SU-DHL-6 (cell line): ENCODE results near the gene MTCH1.

Source experiments
- EZH2phosphoT487 ChIP-seq: fragments of 200-600 bp; sonication (generic), shearing (Covaris generic); conservative IDR thresholded peaks from 2 replicates; pipeline ENCODE4 v1.6.1; 2018; ENCODE audit warnings: mild to moderate bottlenecking, antibody characterized with exemption, low read length, moderate library complexity, mixed read lengths
- TF ChIP-seq, protein P1 (sequence below): fragments of 200-600 bp; sonication (generic); IDR thresholded peaks from one replicate; pipeline ENCODE4 v1.5.1; 2017; ENCODE audit warnings: antibody characterized with exemption, mild to moderate bottlenecking, low read length, moderate library complexity; ENCODE audit not compliant: insufficient read depth, poor library complexity, severe bottlenecking

GRCh38 chr6:36956446-36956820 lies 29.6 kb downstream of the MTCH1 start:
- TF ChIP-seq, protein P1, sequence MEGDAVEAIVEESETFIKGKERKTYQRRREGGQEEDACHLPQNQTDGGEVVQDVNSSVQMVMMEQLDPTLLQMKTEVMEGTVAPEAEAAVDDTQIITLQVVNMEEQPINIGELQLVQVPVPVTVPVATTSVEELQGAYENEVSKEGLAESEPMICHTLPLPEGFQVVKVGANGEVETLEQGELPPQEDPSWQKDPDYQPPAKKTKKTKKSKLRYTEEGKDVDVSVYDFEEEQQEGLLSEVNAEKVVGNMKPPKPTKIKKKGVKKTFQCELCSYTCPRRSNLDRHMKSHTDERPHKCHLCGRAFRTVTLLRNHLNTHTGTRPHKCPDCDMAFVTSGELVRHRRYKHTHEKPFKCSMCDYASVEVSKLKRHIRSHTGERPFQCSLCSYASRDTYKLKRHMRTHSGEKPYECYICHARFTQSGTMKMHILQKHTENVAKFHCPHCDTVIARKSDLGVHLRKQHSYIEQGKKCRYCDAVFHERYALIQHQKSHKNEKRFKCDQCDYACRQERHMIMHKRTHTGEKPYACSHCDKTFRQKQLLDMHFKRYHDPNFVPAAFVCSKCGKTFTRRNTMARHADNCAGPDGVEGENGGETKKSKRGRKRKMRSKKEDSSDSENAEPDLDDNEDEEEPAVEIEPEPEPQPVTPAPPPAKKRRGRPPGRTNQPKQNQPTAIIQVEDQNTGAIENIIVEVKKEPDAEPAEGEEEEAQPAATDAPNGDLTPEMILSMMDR = no peak
- TF ChIP-seq EZH2phosphoT487 = no peak
